Fibroblast of the conjunctiva (primary cell): Measurements from ENCODE around the gene HSD11B1L.
A peak's percentile ranks its signal among the peaks of the same experiment; 100 is the strongest.
"Not testable (repeated sequence)": the region's sequence is repeated elsewhere in the genome, so short reads cannot be mapped to it uniquely, and the experiment has no call there.

Experiments
- DNase-seq: peaks from one replicate; pipeline ENCODE4 v3.0.0-alpha.2; 2010; ENCODE audit warnings: low read depth

Gene HSD11B1L

GRCh38 chr19:5687360-5688198 lies 6.8 kb downstream of the HSD11B1L start:
- no peak for DNase-seq

- DNase-seq = not testable (repeated sequence)
Measured at GRCh38 chr19:5688262-5688881, 7.5 kb downstream of the HSD11B1L start.

- DNase-seq = peak; percentile 95
Measured at GRCh38 chr19:5690125-5690954, 9.5 kb downstream of the HSD11B1L start, which contains the start of gene RPL36. Gene RPL36 (plus strand): TSS chr19:5690295. CDS start chr19:5690508, 213 bp downstream.

GRCh38 chr19:5690955-5691821 lies 10.4 kb downstream of the HSD11B1L start:
- DNase-seq = peak; percentile 67

GRCh38 chr19:5691822-5692722 lies 11.2 kb downstream of the HSD11B1L start:
- no peak for DNase-seq

GRCh38 chr19:5692723-5693194 lies 11.9 kb downstream of the HSD11B1L start:
- no peak for DNase-seq

GRCh38 chr19:5693195-5694166 lies 12.7 kb downstream of the HSD11B1L start:
- DNase-seq = no peak

- no peak for DNase-seq
Measured at GRCh38 chr19:5694167-5694955, 13.5 kb downstream of the HSD11B1L start.

GRCh38 chr19:5694956-5695648 lies 14.3 kb downstream of the HSD11B1L start:
- no peak for DNase-seq

- no peak for DNase-seq
Measured at GRCh38 chr19:5695649-5696195, 14.9 kb downstream of the HSD11B1L start.

- DNase-seq = no peak
Measured at GRCh38 chr19:5696196-5697021, 15.6 kb downstream of the HSD11B1L start.

- DNase-seq = no peak
Measured at GRCh38 chr19:5697022-5697889, 16.4 kb downstream of the HSD11B1L start.

- DNase-seq = no peak
Measured at GRCh38 chr19:5697890-5698634, 17.2 kb downstream of the HSD11B1L start.

- DNase-seq = no peak
Measured at GRCh38 chr19:5698635-5699422, 18.0 kb downstream of the HSD11B1L start.
